ENCODE data around the gene GUF1.
"Not testable (repeated sequence)": the region's sequence is repeated elsewhere in the genome, so short reads cannot be mapped to it uniquely, and the experiment has no call there.

GUF1 gene

DNA sequence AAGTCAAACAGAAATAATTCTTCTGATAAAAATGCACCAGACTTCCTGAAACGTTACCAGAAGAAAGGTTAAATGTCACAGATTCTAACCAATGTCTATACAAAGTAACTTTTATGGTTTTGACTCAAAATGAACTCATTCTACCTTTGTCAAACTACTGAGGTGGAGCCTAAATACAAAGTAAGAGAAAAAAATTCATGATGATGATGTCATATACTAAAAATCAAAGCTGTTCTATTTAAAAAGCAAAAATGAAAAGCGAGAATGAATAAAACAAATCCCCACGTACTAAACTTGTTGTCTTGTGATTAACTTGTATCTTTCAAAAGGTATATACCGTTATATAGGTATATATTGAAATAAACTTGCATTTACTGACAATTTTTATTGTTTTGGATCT, 26.5 kb downstream of the GUF1 start:
- no peak for DNase-seq

- no peak for DNase-seq
Observed at GRCh38 chr4:44713125-44713524, 34.9 kb downstream of the GUF1 start.

DNA sequence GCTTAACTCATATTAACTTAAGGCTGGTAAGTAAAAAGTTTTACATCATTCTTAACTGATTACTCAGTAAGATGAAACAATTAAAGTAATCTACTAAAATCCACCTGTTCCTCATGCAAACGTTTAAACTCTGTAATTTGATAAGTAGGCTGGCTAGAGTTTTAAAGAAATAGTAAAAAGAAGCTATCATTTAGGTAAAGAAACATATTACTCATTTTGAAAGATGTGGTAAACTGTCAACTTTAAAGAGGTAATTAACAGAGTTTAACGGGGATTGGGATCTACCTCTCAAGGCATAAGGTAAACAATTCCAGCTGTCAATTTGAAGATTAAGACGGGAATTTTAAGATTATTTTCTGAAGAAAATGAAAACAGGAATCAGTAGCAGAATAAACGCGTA, 38.4 kb downstream of the GUF1 start:
- no peak for DNase-seq

- no peak for DNase-seq
Observed at GRCh38 chr4:44720371-44720770, 42.2 kb downstream of the GUF1 start.

- no peak for DNase-seq
Observed at GRCh38 chr4:44722001-44722400, 43.8 kb downstream of the GUF1 start.

DNA sequence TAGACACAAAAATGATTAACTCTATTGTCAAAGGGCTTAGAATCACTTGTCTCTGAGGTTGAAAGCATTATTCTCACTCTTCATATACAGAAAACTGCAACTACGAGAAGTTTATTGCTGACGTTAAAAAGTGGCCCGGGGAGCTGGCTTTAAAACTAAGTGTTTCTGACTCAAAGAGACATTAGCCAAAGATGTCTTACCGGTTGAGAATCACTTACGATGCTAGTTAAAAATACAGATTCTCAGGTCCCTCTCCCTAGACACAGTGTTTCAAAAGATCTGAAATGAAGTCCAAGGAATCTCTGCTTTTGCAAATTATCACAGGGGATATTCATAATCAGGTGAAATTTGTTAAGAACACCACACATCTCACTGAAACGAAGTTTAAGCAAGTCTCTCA, 46.9 kb downstream of the GUF1 start:
- DNase-seq = no peak

GRCh38 chr4:44725726-44726037, 47.5 kb downstream of the GUF1 start:
- peak in 1 of 3 donors; percentile 10 for DNase-seq

DNA sequence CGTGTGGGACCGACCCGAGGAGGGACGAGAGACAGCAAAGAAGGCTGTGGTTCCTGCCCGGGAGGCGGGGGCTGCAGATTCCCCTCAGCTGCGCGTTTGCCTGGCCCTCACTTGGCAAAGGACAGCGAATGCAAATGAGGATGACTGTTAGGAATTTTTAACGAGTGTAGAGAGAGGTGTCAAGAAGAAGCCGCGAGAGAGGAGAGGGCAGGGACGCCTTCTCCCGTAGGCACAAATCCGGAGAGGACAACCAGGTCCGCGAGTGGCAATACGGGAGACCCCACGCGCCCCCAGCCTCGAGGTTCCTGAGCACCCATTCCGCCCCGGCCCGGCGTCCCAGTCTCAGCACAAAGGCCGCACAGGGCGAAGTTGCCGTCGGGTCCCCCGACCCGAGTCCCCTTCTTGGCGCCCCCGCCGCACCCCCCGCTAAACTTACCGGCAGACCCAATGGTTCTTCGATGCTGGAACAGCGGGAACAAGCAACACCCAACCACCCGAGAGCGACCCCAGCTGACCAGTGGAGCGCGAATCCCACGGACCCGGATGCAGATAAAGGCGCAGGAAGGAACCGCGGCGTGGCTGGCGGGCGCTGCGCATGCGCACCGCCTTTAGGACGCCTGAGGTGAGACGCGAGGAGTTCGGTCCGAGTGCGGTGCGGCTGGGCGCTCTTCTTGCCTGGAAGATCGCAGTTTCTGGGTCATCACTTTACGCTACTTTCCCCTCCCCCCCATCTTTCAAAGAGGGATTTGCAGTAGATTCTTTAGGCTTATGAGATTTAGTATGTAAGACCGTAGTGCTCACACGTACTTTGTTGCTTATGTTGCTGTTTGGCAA, 48.0 kb downstream of the GUF1 start, which contains the start of gene GNPDA2:
TSS of gene GNPDA2 (minus strand) at position 519 of the 834 bp plus-strand sequence. CDS start 4,349 bp downstream, outside the sequence.
- peak; percentile 90 to 94 (median 91) for DNase-seq

DNA sequence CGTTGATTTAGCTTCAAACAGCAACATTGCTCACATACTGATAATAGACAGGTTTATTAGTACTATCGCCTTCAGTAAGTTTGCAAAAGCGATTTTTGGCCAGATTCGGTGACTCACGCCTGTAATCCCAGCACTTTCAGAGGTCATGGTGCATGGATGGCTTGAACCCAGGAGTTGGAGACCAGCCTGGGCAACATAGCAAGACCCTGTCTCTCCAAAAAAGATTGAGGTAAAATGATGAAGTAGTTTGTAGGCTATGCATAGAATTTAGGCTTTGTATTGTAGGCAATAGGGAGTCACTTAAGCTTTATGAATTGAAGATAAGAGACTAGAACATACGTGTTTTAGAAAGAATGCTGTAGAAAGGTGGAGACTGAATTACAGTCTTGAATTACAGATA, 49.3 kb downstream of the GUF1 start:
- no peak for DNase-seq

GRCh38 chr4:44728694-44729093, 50.5 kb downstream of the GUF1 start:
- DNase-seq = not testable (repeated sequence)

GRCh38 chr4:44736900-44737299, 58.7 kb downstream of the GUF1 start:
- peak in 1 of 3 donors; percentile 16 for DNase-seq

GRCh38 chr4:44738615-44739014, 60.4 kb downstream of the GUF1 start:
- DNase-seq = no peak

GRCh38 chr4:44740201-44740600, 62.0 kb downstream of the GUF1 start:
- DNase-seq = no peak
